AG04450 (cell line): ENCODE measurements around the gene TMED1. TPM values are rescaled to one million over a fixed set of nuclear protein-coding genes. Genes with fewer than 3 reads are reported as not detected.

ENCODE experiments used
- CTCF ChIA-PET: fragments of 300-600, 350-600 bp; formaldehyde crosslinking; extraction: SDS; loops from one replicate; lab custom pipeline; 2022; ENCODE audit warnings: antibody characterized with exemption, inconsistent platforms; lab: Charles Lee
- POLR2A ChIA-PET: fragments of 350-600 bp; formaldehyde crosslinking; extraction: SDS; loops from one replicate; lab custom pipeline; 2021; ENCODE audit warnings: antibody characterized with exemption, inconsistent platforms; lab: Yijun Ruan, JAX
- DNase-seq: peaks from one replicate; pipeline ENCODE4 v3.0.0-alpha.2; 2011; ENCODE audit warnings: low read depth, low spot score
- H3K27ac ChIP-seq: one replicate; pipeline ENCODE4 v1.5.1; 2012; ENCODE audit warnings: low read depth, low read length, control low read depth
- H3K27me3 ChIP-seq: one replicate; pipeline ENCODE4 v1.6.0; 2012; ENCODE audit warnings: low read length; ENCODE audit not compliant: control insufficient read depth, insufficient read depth
- H3K4me3 ChIP-seq: 2 replicates; pipeline ENCODE4 v1.5.1; 2011; ENCODE audit warnings: mild to moderate bottlenecking, low read depth, low read length, control low read depth
- H3K9me3 ChIP-seq: 2 replicates; pipeline ENCODE4 v1.5.1; 2012; ENCODE audit warnings: low read length; ENCODE audit not compliant: control insufficient read depth, insufficient read depth
- polyA plus RNA-seq: library from polyadenylated mRNA; depleted of rRNA; stranded (reverse); fragments of >200 nt; gene quantifications from 2 replicates; pipeline ENCODE4 v1.2.3, GENCODE V29; 2011
- TF ChIP-seq, protein P1 (sequence below): IDR thresholded peaks from 2 replicates; pipeline ENCODE4 v1.5.1; 2011; ENCODE audit warnings: low read depth, low read length, control low read depth, inconsistent platforms

The TMED1 gene
- polyA plus RNA-seq, 1 experiment, result 42.4 TPM

DNA sequence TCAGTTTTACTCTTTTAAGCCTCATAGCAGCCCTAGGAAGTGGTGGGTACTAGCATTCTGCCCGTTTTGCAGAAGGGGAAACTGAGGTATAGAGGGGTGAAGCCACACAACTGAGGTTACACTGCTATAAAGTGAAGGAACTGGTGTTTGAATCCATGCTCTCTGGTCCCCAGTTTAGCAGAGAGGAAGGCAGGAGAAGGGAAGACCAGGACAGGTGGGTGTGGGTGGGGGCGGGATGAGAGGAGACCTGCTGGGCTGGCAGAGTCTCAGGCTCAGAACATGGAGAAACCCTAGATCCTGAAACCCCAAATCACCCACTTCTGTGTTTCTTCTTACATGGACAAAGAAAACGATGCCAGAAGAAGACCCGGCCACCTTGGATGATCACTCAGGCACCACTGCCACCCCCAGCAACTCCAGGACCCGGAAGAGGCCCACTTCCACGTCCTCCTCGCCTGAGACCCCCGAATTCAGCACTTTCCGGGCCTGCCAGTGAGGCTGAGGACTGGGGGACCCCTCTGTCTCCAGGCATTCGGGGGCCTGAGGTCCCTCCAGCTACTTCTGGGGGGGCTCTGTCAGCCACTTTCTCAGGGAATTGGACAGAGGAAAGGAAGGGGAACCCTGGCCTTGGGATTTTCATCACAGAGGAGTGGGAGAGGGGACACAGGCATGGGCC is 33.0 kb upstream of the TMED1 start:
- no peak overlapping the region for H3K27ac ChIP-seq
- POLR2A ChIA-PET, result no interaction called here
- H3K4me3 ChIP-seq, result no peak overlapping the region
- CTCF ChIA-PET, result interaction anchor here (1.1 to 1.2 kb wide), 2 partner anchors 10 to 152 kb away, joined by 3 to 4 read pairs; partner anchors contain the start of gene DNM2
- H3K27me3 ChIP-seq, result no peaks in the 10 kb centered on the region
- no peaks in the 10 kb centered on the region for H3K9me3 ChIP-seq
- DNase-seq, result no peak
- TF ChIP-seq, protein P1, sequence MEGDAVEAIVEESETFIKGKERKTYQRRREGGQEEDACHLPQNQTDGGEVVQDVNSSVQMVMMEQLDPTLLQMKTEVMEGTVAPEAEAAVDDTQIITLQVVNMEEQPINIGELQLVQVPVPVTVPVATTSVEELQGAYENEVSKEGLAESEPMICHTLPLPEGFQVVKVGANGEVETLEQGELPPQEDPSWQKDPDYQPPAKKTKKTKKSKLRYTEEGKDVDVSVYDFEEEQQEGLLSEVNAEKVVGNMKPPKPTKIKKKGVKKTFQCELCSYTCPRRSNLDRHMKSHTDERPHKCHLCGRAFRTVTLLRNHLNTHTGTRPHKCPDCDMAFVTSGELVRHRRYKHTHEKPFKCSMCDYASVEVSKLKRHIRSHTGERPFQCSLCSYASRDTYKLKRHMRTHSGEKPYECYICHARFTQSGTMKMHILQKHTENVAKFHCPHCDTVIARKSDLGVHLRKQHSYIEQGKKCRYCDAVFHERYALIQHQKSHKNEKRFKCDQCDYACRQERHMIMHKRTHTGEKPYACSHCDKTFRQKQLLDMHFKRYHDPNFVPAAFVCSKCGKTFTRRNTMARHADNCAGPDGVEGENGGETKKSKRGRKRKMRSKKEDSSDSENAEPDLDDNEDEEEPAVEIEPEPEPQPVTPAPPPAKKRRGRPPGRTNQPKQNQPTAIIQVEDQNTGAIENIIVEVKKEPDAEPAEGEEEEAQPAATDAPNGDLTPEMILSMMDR, result no peak

DNA sequence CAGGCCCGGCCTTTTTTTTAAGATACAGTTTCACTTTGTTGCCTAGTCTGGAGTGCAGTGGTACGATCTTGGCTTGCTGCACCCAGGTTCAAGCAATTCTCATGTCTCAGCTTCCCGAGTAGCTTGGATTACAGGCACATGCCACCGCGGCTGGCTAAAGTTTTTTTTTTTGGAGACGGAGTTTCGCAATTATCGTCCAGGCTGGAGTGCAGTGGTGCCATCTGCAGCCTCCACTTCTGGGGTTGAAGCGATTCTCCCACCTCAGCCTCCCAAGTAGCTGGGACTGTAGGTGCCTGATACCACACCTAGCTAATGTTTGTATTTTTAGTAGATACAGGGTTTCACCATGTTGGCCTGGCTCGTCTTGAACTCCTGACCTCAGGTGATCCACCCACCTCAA is 30.5 kb upstream of the TMED1 start:
- no peaks in the 10 kb centered on the region for H3K27me3 ChIP-seq
- H3K9me3 ChIP-seq, result no peaks in the 10 kb centered on the region
- POLR2A ChIA-PET, result no interaction called here
- DNase-seq, result no peak
- H3K4me3 ChIP-seq, result no peak overlapping the region
- TF ChIP-seq, protein P1, result no peak
- CTCF ChIA-PET, result interaction anchor here (0.7 to 5.6 kb wide), 4 partner anchors 14 to 148 kb away, joined by 3 to 116 read pairs (median 76); partner anchors contain the start of genes C19orf38, DNM2 and TMED1
- H3K27ac ChIP-seq, result no peak overlapping the region

DNA sequence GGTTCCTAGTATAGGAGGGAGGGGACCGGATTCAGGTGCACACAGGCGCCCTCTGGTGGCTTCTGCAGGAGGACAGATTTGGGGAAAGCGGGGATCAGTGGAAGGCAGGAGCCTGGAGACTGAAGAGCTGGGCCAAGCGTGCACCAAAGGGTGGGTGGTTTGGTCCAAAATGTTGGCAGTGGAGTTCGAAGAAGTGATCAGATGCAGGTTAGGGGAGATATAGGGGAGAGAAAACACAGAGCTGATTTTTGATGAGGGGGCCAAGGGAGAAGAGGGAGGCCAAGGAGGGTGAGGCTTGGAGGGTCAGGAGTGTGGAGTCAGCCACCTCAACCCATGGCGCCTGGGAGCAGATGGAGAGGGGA is 28.5 kb upstream of the TMED1 start:
- Histone ChIP-seq H3K27ac (no peak overlapping the region), H3K4me3 (no peak overlapping the region), H3K27me3 (no peaks in the 10 kb centered on the region), H3K9me3 (no peaks in the 10 kb centered on the region)
- peak; percentile 47 for DNase-seq
- TF ChIP-seq, protein P1, result peak; percentile 91
- ChIA-PET CTCF (interaction anchor here (0.5 to 5.6 kb wide), 33 partner anchors 9 to 588 kb away, joined by 3 to 116 read pairs (median 4); partner anchors contain the start of genes C19orf38, DNM2, QTRT1 and TMED1), POLR2A (interaction anchor here (0.5 to 1.5 kb wide), 4 partner anchors 29 to 426 kb away, joined by 4 to 12 read pairs (median 6); partner anchors contain the start of gene TMED1)

DNA sequence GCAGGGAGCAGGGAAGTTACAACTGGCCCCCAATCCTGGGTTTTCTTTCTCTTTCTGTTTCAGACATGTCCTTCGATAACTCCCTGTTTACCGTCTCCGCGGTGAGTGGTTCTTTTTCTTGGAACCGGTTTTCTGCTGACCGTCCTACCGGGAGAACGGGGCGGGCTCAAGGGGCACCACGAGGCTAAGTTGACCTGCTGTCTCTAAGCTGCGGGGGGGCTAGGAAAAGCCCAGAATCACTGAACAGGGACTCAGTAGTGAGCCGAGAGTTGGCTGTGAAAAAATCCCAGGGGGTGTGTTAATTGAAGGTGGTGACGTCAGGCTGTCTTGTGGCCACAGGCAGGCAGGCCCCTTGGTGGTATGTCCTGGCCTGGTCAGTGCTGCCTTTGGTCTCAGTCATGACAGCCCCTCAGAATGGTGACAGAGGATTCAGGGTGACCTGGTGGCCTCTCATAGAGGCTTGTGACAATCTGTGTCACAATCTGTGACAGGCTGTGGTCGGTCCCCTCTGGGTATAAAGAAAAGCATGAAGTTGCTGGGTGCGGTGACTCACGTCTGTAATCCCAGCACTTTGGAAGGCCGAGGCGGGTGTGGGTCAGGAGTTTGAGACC is 27.2 kb upstream of the TMED1 start:
- TF ChIP-seq, protein P1, result no peak
- POLR2A ChIA-PET, result interaction anchor here (1.5 kb wide), 1 partner anchor 27 kb away, joined by 12 read pairs; the partner anchor contains the start of gene TMED1
- CTCF ChIA-PET, result interaction anchor here (1.0 to 5.6 kb wide), 9 partner anchors 9 to 144 kb away, joined by 4 to 116 read pairs (median 17); partner anchors contain the start of genes C19orf38, DNM2 and TMED1
- no peak overlapping the region for H3K27ac ChIP-seq
- no peaks in the 10 kb centered on the region for H3K9me3 ChIP-seq
- H3K4me3 ChIP-seq, result no peak overlapping the region
- H3K27me3 ChIP-seq, result no peaks in the 10 kb centered on the region
- DNase-seq, result no peak
